Measurements from ENCODE around the gene UMOD.

DNA sequence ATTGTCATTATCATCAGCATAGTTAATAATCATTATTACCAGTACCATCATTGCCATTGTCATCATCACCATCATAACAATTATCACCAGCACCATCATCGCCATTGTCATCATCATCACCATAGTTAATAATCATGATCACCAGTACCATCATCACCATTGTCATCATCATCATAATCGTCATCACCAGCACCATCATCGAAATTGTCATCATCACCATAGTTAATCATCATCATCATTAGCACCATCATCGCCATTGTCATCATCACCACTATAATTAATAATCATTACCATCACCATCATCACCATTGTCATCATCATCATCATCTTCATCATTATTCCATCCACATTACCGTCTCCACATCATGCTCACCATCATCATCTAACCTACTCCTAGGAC lies 38.5 kb upstream of the UMOD start:
- TF ChIP-seq EZH2phosphoT487 (IDR thresholded peaks at IDR 0.05; ENCODE audit: low read depth) = no peak
- TF ChIP-seq, protein P1, sequence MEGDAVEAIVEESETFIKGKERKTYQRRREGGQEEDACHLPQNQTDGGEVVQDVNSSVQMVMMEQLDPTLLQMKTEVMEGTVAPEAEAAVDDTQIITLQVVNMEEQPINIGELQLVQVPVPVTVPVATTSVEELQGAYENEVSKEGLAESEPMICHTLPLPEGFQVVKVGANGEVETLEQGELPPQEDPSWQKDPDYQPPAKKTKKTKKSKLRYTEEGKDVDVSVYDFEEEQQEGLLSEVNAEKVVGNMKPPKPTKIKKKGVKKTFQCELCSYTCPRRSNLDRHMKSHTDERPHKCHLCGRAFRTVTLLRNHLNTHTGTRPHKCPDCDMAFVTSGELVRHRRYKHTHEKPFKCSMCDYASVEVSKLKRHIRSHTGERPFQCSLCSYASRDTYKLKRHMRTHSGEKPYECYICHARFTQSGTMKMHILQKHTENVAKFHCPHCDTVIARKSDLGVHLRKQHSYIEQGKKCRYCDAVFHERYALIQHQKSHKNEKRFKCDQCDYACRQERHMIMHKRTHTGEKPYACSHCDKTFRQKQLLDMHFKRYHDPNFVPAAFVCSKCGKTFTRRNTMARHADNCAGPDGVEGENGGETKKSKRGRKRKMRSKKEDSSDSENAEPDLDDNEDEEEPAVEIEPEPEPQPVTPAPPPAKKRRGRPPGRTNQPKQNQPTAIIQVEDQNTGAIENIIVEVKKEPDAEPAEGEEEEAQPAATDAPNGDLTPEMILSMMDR (IDR thresholded peaks at IDR 0.05; ENCODE audit: low read depth, low read length) = no peak
